Astrocyte (in vitro differentiated cells and primary cell): ENCODE measurements around the gene C2CD4A. TPM values are rescaled to one million over a fixed set of nuclear protein-coding genes. Genes with fewer than 3 reads are reported as not detected.

ENCODE experiments used
- DNase-seq: peaks from one replicate; pipeline ENCODE4 v3.0.0-alpha.2; 2010; ENCODE audit warnings: low read depth
- FAIRE-seq: peaks from 2 replicates; lab custom pipeline; 2011; peaks lifted over from hg19 to GRCh38; lab: Jason Lieb, UNC
- H2AFZ ChIP-seq: 2 replicates; pipeline ENCODE4 v1.6.0; 2012; ENCODE audit warnings: low read depth, low read length, inconsistent platforms
- H3K27ac ChIP-seq: 2 replicates; pipeline ENCODE4 v1.5.1; 2011; ENCODE audit warnings: low read depth, low read length, inconsistent platforms
- H3K27me3 ChIP-seq: 2 replicates; pipeline ENCODE4 v1.6.0; 2011; ENCODE audit warnings: low read length, inconsistent platforms; ENCODE audit not compliant: insufficient read depth
- H3K36me3 ChIP-seq: 2 replicates; pipeline ENCODE4 v1.5.1; 2011; ENCODE audit warnings: low read length, inconsistent platforms; ENCODE audit not compliant: insufficient read depth
- H3K4me1 ChIP-seq: 2 replicates; pipeline ENCODE4 v1.5.1; 2011; ENCODE audit warnings: low read length, inconsistent platforms; ENCODE audit not compliant: insufficient read depth
- H3K4me2 ChIP-seq: 2 replicates; pipeline ENCODE4 v1.6.0; 2012; ENCODE audit warnings: low read length, inconsistent platforms
- H3K4me3 ChIP-seq: 2 replicates; pipeline ENCODE4 v1.5.1; 2011; ENCODE audit warnings: low read depth, mild to moderate bottlenecking, low read length, inconsistent platforms; ENCODE audit not compliant: insufficient read depth
- H3K79me2 ChIP-seq: 2 replicates; pipeline ENCODE4 v1.6.0; 2012; ENCODE audit warnings: mild to moderate bottlenecking, low read length, inconsistent platforms; ENCODE audit not compliant: insufficient read depth
- H3K9ac ChIP-seq: 2 replicates; pipeline ENCODE4 v1.6.0; 2012; ENCODE audit warnings: mild to moderate bottlenecking, low read length, inconsistent platforms
- H3K9me3 ChIP-seq: 2 replicates; pipeline ENCODE4 v1.5.1; 2012; ENCODE audit warnings: low read depth, mild to moderate bottlenecking, low read length, inconsistent platforms; ENCODE audit not compliant: insufficient read depth
- H4K20me1 ChIP-seq: 2 replicates; pipeline ENCODE4 v1.6.0; 2012; ENCODE audit warnings: low read length, inconsistent platforms; ENCODE audit not compliant: insufficient read depth
- H3K27ac Mint-ChIP-seq: one replicate; pipeline ENCODE4 v1.8.0; 2021; ENCODE audit warnings: mild to moderate bottlenecking, mixed read lengths; ENCODE audit not compliant: unreplicated experiment
- H3K27me3 Mint-ChIP-seq: one replicate; pipeline ENCODE4 v1.8.0; 2021; ENCODE audit warnings: low read depth, mixed read lengths; ENCODE audit not compliant: unreplicated experiment
- H3K36me3 Mint-ChIP-seq: one replicate; pipeline ENCODE4 v1.8.0; 2021; ENCODE audit warnings: low read depth, mixed read lengths; ENCODE audit not compliant: unreplicated experiment
- H3K4me1 Mint-ChIP-seq: one replicate; pipeline ENCODE4 v1.8.0; 2021; ENCODE audit warnings: low read depth, mixed read lengths; ENCODE audit not compliant: unreplicated experiment
- H3K4me3 Mint-ChIP-seq: one replicate; pipeline ENCODE4 v1.8.0; 2021; ENCODE audit warnings: mild to moderate bottlenecking, moderate library complexity, mixed read lengths; ENCODE audit not compliant: unreplicated experiment
- H3K9me3 Mint-ChIP-seq: one replicate; pipeline ENCODE4 v1.8.0; 2021; ENCODE audit warnings: mild to moderate bottlenecking, mixed read lengths; ENCODE audit not compliant: unreplicated experiment
- EZH2 ChIP-seq: IDR thresholded peaks from 2 replicates; pipeline ENCODE4 v1.6.1; 2012; ENCODE audit warnings: mild to moderate bottlenecking, low read length, inconsistent platforms; ENCODE audit not compliant: insufficient read depth
- total RNA-seq: library from RNA; stranded (reverse); gene quantifications from 2 replicates; pipeline ENCODE4 v1.2.1, GENCODE V29; 2021
- TF ChIP-seq, protein P1 (sequence below): IDR thresholded peaks from 2 replicates; pipeline ENCODE4 v1.5.1; 2011; ENCODE audit warnings: low read depth, mild to moderate bottlenecking, inconsistent platforms, low read length, moderate library complexity; ENCODE audit not compliant: insufficient read depth

C2CD4A gene
- total RNA-seq, 1 donor from 2014 or later, result not detected

DNA sequence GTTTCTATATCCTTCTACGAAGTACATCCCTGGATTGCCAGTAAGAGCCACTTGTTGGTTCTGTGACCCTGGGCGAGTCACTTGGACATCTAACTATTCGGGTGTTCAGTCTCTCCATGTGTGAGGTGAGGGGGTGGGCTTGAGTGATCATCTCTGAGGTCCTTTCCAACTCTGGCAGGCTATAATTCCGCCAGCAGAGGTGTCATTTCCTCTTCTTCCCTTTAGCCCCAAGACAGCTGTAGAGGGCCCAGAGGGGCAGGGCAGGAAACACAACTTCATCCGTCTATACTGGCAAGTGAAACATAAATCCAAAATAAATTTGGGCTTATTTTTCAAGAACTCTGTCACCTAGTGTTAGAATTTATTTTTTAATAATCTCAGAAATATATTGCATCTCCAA lies 38.1 kb downstream of the C2CD4A start:
- H3K4me1 ChIP-seq, result peaks cover under 1% of the 10 kb centered on the region
- H3K9me3 Mint-ChIP-seq, result peaks cover 2% of the 10 kb centered on the region
- H3K27me3 Mint-ChIP-seq, result no peaks in the 10 kb centered on the region
- no peak overlapping the region for H3K27ac ChIP-seq
- H3K9me3 ChIP-seq, result no peaks in the 10 kb centered on the region
- no peaks in the 10 kb centered on the region for H3K79me2 ChIP-seq
- DNase-seq (no peak), FAIRE-seq (no peak)
- no peak for TF ChIP-seq EZH2
- TF ChIP-seq, protein P1, sequence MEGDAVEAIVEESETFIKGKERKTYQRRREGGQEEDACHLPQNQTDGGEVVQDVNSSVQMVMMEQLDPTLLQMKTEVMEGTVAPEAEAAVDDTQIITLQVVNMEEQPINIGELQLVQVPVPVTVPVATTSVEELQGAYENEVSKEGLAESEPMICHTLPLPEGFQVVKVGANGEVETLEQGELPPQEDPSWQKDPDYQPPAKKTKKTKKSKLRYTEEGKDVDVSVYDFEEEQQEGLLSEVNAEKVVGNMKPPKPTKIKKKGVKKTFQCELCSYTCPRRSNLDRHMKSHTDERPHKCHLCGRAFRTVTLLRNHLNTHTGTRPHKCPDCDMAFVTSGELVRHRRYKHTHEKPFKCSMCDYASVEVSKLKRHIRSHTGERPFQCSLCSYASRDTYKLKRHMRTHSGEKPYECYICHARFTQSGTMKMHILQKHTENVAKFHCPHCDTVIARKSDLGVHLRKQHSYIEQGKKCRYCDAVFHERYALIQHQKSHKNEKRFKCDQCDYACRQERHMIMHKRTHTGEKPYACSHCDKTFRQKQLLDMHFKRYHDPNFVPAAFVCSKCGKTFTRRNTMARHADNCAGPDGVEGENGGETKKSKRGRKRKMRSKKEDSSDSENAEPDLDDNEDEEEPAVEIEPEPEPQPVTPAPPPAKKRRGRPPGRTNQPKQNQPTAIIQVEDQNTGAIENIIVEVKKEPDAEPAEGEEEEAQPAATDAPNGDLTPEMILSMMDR, result no peak
- H4K20me1 ChIP-seq, result no peaks in the 10 kb centered on the region
- no peaks in the 10 kb centered on the region for H3K36me3 ChIP-seq
- no peaks in the 10 kb centered on the region for H3K36me3 Mint-ChIP-seq
- no peak overlapping the region for H3K4me2 ChIP-seq
- no peak overlapping the region for H3K4me3 Mint-ChIP-seq
- H3K4me3 ChIP-seq, result no peak overlapping the region
- H3K27me3 ChIP-seq, result no peaks in the 10 kb centered on the region
- no peak overlapping the region for H2AFZ ChIP-seq
- no peak overlapping the region for H3K9ac ChIP-seq
- H3K4me1 Mint-ChIP-seq, result peaks cover 10% of the 10 kb centered on the region
- H3K27ac Mint-ChIP-seq, result no peak overlapping the region

DNA sequence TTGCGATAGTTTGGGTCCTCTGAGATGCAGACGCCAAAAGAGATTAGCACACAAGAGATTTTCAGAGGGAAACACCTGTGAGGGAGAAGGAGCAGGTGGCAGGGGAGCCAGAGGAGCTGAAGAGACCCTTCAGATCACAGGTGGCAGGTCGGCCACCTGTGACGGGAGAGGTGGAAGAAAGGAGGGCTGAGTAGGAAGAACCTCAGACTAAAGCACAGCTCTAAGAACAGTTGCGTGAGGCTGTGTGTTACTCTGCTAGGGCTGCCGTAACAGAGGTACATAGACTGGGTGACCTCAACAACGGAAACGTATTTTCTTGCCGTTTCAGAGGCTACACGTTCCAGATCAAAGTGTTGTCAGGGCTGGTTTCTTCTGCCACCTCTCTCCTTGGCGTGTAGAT lies 38.5 kb downstream of the C2CD4A start:
- Histone ChIP-seq H3K27me3 (no peaks in the 10 kb centered on the region), H3K9me3 (no peaks in the 10 kb centered on the region), H3K4me1 (peaks cover 5% of the 10 kb centered on the region), H3K4me3 (no peak overlapping the region), H4K20me1 (no peaks in the 10 kb centered on the region), H3K9ac (no peak overlapping the region), H3K4me2 (no peak overlapping the region), H2AFZ (no peak overlapping the region), H3K27ac (no peak overlapping the region), H3K36me3 (no peaks in the 10 kb centered on the region), H3K79me2 (no peaks in the 10 kb centered on the region)
- Mint-ChIP-seq H3K27ac (no peak overlapping the region), H3K36me3 (no peaks in the 10 kb centered on the region), H3K4me3 (no peak overlapping the region), H3K9me3 (peaks cover 2% of the 10 kb centered on the region), H3K4me1 (peaks cover 14% of the 10 kb centered on the region), H3K27me3 (no peaks in the 10 kb centered on the region)
- no peak for TF ChIP-seq EZH2
- TF ChIP-seq, protein P1, result no peak
- FAIRE-seq, result no peak
- no peak for DNase-seq

DNA sequence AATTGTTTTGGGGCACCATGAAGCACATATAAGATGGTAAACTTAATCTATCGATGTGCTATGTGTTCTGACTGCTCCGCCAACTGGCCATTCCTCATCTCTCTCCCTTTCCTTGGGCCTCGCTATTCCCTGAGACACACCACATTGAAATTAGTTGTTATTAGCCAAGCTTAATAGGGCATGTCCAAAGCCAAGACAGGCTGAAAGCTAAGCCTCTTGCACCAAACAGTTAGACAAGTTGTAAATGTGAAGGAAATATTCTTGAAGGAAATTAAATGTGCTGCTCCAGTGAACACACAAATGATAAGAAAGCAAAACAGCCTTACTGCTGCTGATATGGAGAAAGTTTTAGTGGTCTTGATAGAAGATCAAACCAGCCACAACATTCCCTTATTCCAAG lies 39.3 kb downstream of the C2CD4A start:
- no peak overlapping the region for H3K27ac ChIP-seq

More for the DNA sequence above, 39.3 kb downstream of the C2CD4A start:
- H3K4me3 Mint-ChIP-seq, result no peak overlapping the region
- no peak overlapping the region for H3K9ac ChIP-seq
- H3K27me3 ChIP-seq, result no peaks in the 10 kb centered on the region
- peaks cover 13% of the 10 kb centered on the region for H3K4me1 ChIP-seq
- no peaks in the 10 kb centered on the region for H3K79me2 ChIP-seq
- H4K20me1 ChIP-seq, result no peaks in the 10 kb centered on the region
- H3K4me3 ChIP-seq, result no peak overlapping the region
- peaks cover 22% of the 10 kb centered on the region for H3K4me1 Mint-ChIP-seq
- TF ChIP-seq EZH2, result no peak
- TF ChIP-seq, protein P1, result no peak
- no peaks in the 10 kb centered on the region for H3K9me3 ChIP-seq
- no peak for DNase-seq
- no peak overlapping the region for H3K27ac Mint-ChIP-seq
- no peak overlapping the region for H2AFZ ChIP-seq
- no peaks in the 10 kb centered on the region for H3K27me3 Mint-ChIP-seq
- FAIRE-seq, result no peak
- H3K36me3 ChIP-seq, result no peaks in the 10 kb centered on the region
- peaks cover 2% of the 10 kb centered on the region for H3K9me3 Mint-ChIP-seq
- no peaks in the 10 kb centered on the region for H3K36me3 Mint-ChIP-seq
- H3K4me2 ChIP-seq, result no peak overlapping the region
